ENCODE data around the gene CABP1.

CABP1 gene

GRCh38 chr12:120620624-120621023, 19.8 kb upstream of the CABP1 start:
- H3K36me3 ChIP-seq (ENCODE audit: insufficient read depth, low read length), result no peaks in the 10 kb centered on the region
- no peaks in the 10 kb centered on the region for H3F3A ChIP-seq (ENCODE audit: insufficient read depth, low read length)
- TF ChIP-seq EZH2 (IDR thresholded peaks at IDR 0.05; ENCODE audit: borderline replicate concordance, low read length), result no peak
- TF ChIP-seq CTCF (IDR thresholded peaks at IDR 0.05; ENCODE audit: low read length), result no peak
- H3K4me3 ChIP-seq (ENCODE audit: low read depth, low read length, poor library complexity, severe bottlenecking), result no peak overlapping the region
- no peaks in the 10 kb centered on the region for H3K79me2 ChIP-seq (ENCODE audit: insufficient read depth, low read length)
- H3K9me3 ChIP-seq (ENCODE audit: low read length), result no peaks in the 10 kb centered on the region
- no peaks in the 10 kb centered on the region for H3K9me2 ChIP-seq (ENCODE audit: low read depth, low read length)
- H3K4me1 ChIP-seq (ENCODE audit: insufficient read depth, low read length, severe bottlenecking), result peaks cover 1% of the 10 kb centered on the region
- no peak overlapping the region for H3K4me2 ChIP-seq (ENCODE audit: low read length)
- no peak overlapping the region for H3K27ac ChIP-seq (ENCODE audit: low read depth, low read length, poor library complexity, severe bottlenecking)
- no peaks in the 10 kb centered on the region for H4K20me1 ChIP-seq (ENCODE audit: insufficient read depth, low read length)
- no peak overlapping the region for H3K9ac ChIP-seq (ENCODE audit: low read length)
- H2AFZ ChIP-seq (ENCODE audit: low read length), result no peak overlapping the region
- H3K27me3 ChIP-seq (ENCODE audit: insufficient read depth, low read length), result peaks cover 18% of the 10 kb centered on the region

- Histone ChIP-seq H2AFZ (ENCODE audit: low read length) (peak overlapping the region; percentile 64; the same call in 1 of the 2 replicates), H3K9me2 (ENCODE audit: low read depth, low read length) (no peaks in the 10 kb centered on the region), H3K27ac (ENCODE audit: low read depth, low read length, poor library complexity, severe bottlenecking) (no peak overlapping the region), H3K79me2 (ENCODE audit: insufficient read depth, low read length) (no peaks in the 10 kb centered on the region), H3K9me3 (ENCODE audit: low read length) (no peaks in the 10 kb centered on the region), H3K36me3 (ENCODE audit: insufficient read depth, low read length) (no peaks in the 10 kb centered on the region), H3K4me3 (ENCODE audit: low read depth, low read length, poor library complexity, severe bottlenecking) (peak overlapping the region; percentile 44), H3K4me1 (ENCODE audit: insufficient read depth, low read length, severe bottlenecking) (peaks cover 6% of the 10 kb centered on the region), H4K20me1 (ENCODE audit: insufficient read depth, low read length) (no peaks in the 10 kb centered on the region), H3F3A (ENCODE audit: insufficient read depth, low read length) (no peaks in the 10 kb centered on the region), H3K4me2 (ENCODE audit: low read length) (peak overlapping the region; percentile 64), H3K9ac (ENCODE audit: low read length) (peak overlapping the region; percentile 28; the same call in 1 of the 2 replicates), H3K27me3 (ENCODE audit: insufficient read depth, low read length) (peaks cover 7% of the 10 kb centered on the region; the same call in 1 of the 2 replicates)
- TF ChIP-seq CTCF (IDR thresholded peaks at IDR 0.05; ENCODE audit: low read length) (peak; percentile 51), EZH2 (IDR thresholded peaks at IDR 0.05; ENCODE audit: borderline replicate concordance, low read length) (no peak)
Observed at GRCh38 chr12:120625557-120626419, 14.6 kb upstream of the CABP1 start.

DNA sequence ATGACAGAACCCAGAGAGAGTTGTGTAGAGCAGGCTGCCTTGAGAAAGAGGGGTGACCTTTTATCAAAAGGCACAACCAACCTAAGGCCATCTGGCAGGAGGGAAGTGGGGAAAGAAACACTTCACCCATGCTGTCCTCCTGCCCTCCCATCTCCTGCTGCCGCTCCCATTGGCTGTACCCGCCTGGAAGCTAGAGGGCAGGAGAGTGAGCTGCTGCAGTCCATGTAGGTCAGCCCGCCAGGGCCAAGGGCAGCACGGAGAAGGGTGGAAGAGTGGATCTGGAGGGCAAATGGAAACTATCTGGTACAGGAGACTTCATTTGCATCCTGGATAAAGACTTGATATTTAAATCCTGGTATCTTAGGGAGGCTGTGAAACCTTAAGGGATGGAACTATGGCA, 11.5 kb upstream of the CABP1 start:
- H2AFZ ChIP-seq (ENCODE audit: low read length), result no peak overlapping the region

More for the DNA sequence above, 11.5 kb upstream of the CABP1 start:
- no peak for TF ChIP-seq EZH2 (IDR thresholded peaks at IDR 0.05; ENCODE audit: borderline replicate concordance, low read length)
- TF ChIP-seq CTCF (IDR thresholded peaks at IDR 0.05; ENCODE audit: low read length), result no peak
- H3K36me3 ChIP-seq (ENCODE audit: insufficient read depth, low read length), result no peaks in the 10 kb centered on the region
- no peaks in the 10 kb centered on the region; the same call in 1 of the 2 replicates for H3K27me3 ChIP-seq (ENCODE audit: insufficient read depth, low read length)
- no peak overlapping the region for H3K4me2 ChIP-seq (ENCODE audit: low read length)
- no peaks in the 10 kb centered on the region for H3K9me2 ChIP-seq (ENCODE audit: low read depth, low read length)
- H3K27ac ChIP-seq (ENCODE audit: low read depth, low read length, poor library complexity, severe bottlenecking), result no peak overlapping the region
- no peak overlapping the region for H3K9ac ChIP-seq (ENCODE audit: low read length)
- no peaks in the 10 kb centered on the region for H3F3A ChIP-seq (ENCODE audit: insufficient read depth, low read length)
- H4K20me1 ChIP-seq (ENCODE audit: insufficient read depth, low read length), result no peaks in the 10 kb centered on the region
- no peak overlapping the region for H3K4me3 ChIP-seq (ENCODE audit: low read depth, low read length, poor library complexity, severe bottlenecking)
- H3K79me2 ChIP-seq (ENCODE audit: insufficient read depth, low read length), result no peaks in the 10 kb centered on the region
- H3K9me3 ChIP-seq (ENCODE audit: low read length), result no peaks in the 10 kb centered on the region
- H3K4me1 ChIP-seq (ENCODE audit: insufficient read depth, low read length, severe bottlenecking), result peaks cover 6% of the 10 kb centered on the region

All from OCI-LY1 (cell line).